H1 (cell line): ENCODE results near the gene PPP1R15B. TPM values are rescaled to one million over a fixed set of nuclear protein-coding genes. Genes with fewer than 3 reads are reported as not detected.

ENCODE experiments used
- ATF3 ChIP-seq: IDR thresholded peaks from 2 replicates; pipeline ENCODE4 v1.6.1; 2011; ENCODE audit warnings: low read depth, mild to moderate bottlenecking, low read length; ENCODE audit not compliant: insufficient read depth
- CBX8 ChIP-seq: fragments of 300-800, 300-1000 bp; sonication (generic); IDR thresholded peaks from 2 replicates; pipeline ENCODE4 v1.7.1; 2016; ENCODE audit warnings: low read depth, low read length, borderline replicate concordance
- CHD7 ChIP-seq: fragments of 300-600 bp; sonication (generic); IDR thresholded peaks from 2 replicates; pipeline ENCODE4 v1.7.1; 2012; ENCODE audit warnings: low read length, moderate library complexity, mild to moderate bottlenecking, inconsistent platforms; ENCODE audit not compliant: insufficient replicate concordance
- E2F6 ChIP-seq: IDR thresholded peaks from 2 replicates; pipeline ENCODE4 v1.6.1; 2012; ENCODE audit warnings: inconsistent platforms
- KDM4A ChIP-seq: IDR thresholded peaks from one replicate; pipeline ENCODE4 v1.7.1; 2012; ENCODE audit warnings: low read depth, mild to moderate bottlenecking, moderate library complexity, low read length, inconsistent platforms; ENCODE audit not compliant: severe bottlenecking
- POLR2AphosphoS5 ChIP-seq: IDR thresholded peaks from 2 replicates; pipeline ENCODE4 v1.6.1; 2011; ENCODE audit warnings: low read depth, low read length
- RBBP5 ChIP-seq: IDR thresholded peaks from 2 replicates; pipeline ENCODE4 v1.7.1; 2012; ENCODE audit warnings: low read depth, mild to moderate bottlenecking, inconsistent platforms, low read length, moderate library complexity, borderline replicate concordance
- SIRT6 ChIP-seq: IDR thresholded peaks from one replicate; pipeline ENCODE4 v1.7.1; 2012; ENCODE audit warnings: low read length, inconsistent platforms
- polyA plus RNA-seq, 7 experiments: library from polyadenylated mRNA; depleted of rRNA in 3 of 7; stranded (reverse) in 5 of 7; unstranded in 2 of 7; fragments of >200 nt in 5 of 7; fragments of 200-250 nt in 2 of 7; gene quantifications; 1 replicate in 5 of 7; 2 replicates in 1 of 7; 4 replicates in 1 of 7; pipeline versions ENCODE4 v1.2.1 to v1.2.3, GENCODE V29; 2011 to 2013; ENCODE audit warnings: missing spikeins in 2 of 7, mixed read lengths in 2 of 7
- total RNA-seq: library from RNA; stranded (reverse); fragmentation: NEBNext Ultra II Directional; extraction: Animal tissue kit (Norgen Biotek cat#: 25700); gene quantifications from 2 replicates; pipeline ENCODE4 v1.2.1, GENCODE V29; 2021

The PPP1R15B gene
- total and polyA plus RNA-seq, 2 of the 8 experiments (the other 6 are each of a cell fraction or from before 2014, with no cell fraction given), result 14.4 to 72.2 TPM

GRCh38 chr1:204408602-204409001, 3.0 kb downstream of the PPP1R15B start (continued):
- TF ChIP-seq CHD7, result no peak
- no peak for TF ChIP-seq RBBP5
- TF ChIP-seq SIRT6, result no peak
- TF ChIP-seq E2F6, result no peak
- no peak for TF ChIP-seq CBX8
- TF ChIP-seq ATF3, result no peak
- no peak for TF ChIP-seq KDM4A
- TF ChIP-seq POLR2AphosphoS5, result no peak
